Bronchial epithelial cell (primary cell): ENCODE measurements around the gene ANKRD9. TPM values are rescaled to one million over a fixed set of nuclear protein-coding genes. Genes with fewer than 3 reads are reported as not detected.

Experiments used
- DNase-seq: peaks from one replicate; pipeline ENCODE4 v3.0.0-alpha.2; 2010; ENCODE audit warnings: low read depth
- FAIRE-seq: peaks from 2 replicates; lab custom pipeline; 2011; peaks lifted over from hg19 to GRCh38; lab: Jason Lieb, UNC
- H3K27me3 ChIP-seq: 2 replicates; pipeline ENCODE4 v1.5.1; 2011; ENCODE audit warnings: low read length; ENCODE audit not compliant: control insufficient read depth, insufficient read depth
- H3K36me3 ChIP-seq: 2 replicates; pipeline ENCODE4 v1.5.1; 2011; ENCODE audit warnings: low read length; ENCODE audit not compliant: control insufficient read depth, insufficient read depth
- H3K4me3 ChIP-seq: 2 replicates; pipeline ENCODE4 v1.5.1; 2011; ENCODE audit warnings: mild to moderate bottlenecking, low read depth, low read length, control low read depth
- CTCF ChIP-seq: IDR thresholded peaks from 2 replicates; pipeline ENCODE4 v1.5.1; 2011; ENCODE audit warnings: mild to moderate bottlenecking, moderate library complexity, low read length, control low read depth, inconsistent platforms; ENCODE audit not compliant: insufficient read depth, severe bottlenecking
- total RNA-seq: library from RNA; depleted of rRNA; stranded (reverse); fragments of >200 nt; gene quantifications from 2 replicates; pipeline ENCODE4 v1.2.1, GENCODE V29; 2014

ANKRD9 gene
- total RNA-seq, 1 donor from 2014 or later: 34.8 TPM

DNA sequence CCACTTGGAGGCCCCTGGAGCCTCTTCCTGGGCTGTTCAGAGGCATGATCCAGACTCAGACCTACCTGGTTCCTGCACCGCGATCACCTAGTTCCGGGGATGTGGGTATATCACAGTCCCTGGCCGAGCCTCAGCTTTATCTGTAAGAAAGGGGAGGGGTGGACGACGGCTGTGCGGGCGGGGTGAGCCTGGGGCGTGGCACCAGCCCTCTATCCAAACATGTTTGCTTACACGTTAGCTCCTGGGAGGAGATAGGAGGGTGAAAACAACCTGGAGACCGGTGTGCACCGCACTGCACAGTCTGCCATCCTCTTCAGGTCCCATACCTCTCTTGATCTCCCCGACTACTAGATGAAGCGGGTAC is 1.2 kb downstream of the ANKRD9 start:
- Histone ChIP-seq H3K36me3 (peaks cover 4% of the 10 kb centered on the region), H3K27me3 (no peaks in the 10 kb centered on the region), H3K4me3 (peak overlapping the region; percentile 51)
- DNase-seq (peak; percentile 70), FAIRE-seq (peak; percentile 80)
- no peak for TF ChIP-seq CTCF

- FAIRE-seq: no peak
- TF ChIP-seq CTCF: peak; percentile 42
- no peak overlapping the region for H3K4me3 ChIP-seq
- H3K27me3 ChIP-seq: no peaks in the 10 kb centered on the region
- peaks cover 4% of the 10 kb centered on the region for H3K36me3 ChIP-seq
- DNase-seq: no peak
These were observed 1.7 kb downstream of the ANKRD9 start for GRCh38 chr14:102507857-102508312.

DNA sequence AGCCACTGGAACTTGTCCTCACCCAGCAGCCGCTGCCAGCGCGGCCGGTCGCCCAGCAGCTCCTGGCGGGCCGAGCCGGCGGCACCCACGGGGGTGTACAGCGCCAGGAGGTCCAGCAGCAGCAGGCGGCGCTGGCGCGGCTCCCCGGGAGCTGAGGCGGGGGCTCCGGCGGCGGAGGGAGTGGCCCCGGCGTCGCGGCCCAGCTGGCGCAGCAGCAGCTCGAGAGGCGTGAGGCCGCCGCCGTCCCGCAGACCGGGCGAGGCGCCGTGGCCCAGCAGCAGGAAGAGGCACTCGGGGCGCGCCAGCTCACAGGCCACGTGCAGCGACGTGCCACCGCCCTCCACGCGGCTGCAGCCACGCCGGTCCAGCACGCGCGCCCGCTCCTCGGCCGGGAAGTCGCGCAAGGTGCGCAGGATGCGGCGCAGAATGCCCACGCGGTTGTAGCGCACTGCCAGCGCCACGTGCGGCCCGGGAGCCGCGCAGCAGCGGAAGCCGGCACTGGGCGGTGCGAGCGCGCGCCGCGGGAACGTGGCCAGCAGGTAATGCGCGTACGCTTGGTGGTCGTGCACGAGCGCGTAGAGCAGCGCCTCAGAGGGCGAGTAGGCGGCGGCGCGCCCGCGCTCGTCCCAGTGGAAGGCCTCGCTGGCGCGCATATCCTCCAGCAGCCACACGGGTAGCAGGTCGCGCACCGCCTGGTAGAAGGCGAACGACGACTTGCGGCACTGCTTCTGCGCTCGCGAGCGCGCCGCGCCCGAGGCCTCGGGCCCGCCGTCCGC is 2.3 kb downstream of the ANKRD9 start:
- peaks cover 4% of the 10 kb centered on the region for H3K36me3 ChIP-seq
- H3K4me3 ChIP-seq: no peak overlapping the region
- H3K27me3 ChIP-seq: no peaks in the 10 kb centered on the region
- TF ChIP-seq CTCF: no peak
- DNase-seq (no peak), FAIRE-seq (no peak)

DNA sequence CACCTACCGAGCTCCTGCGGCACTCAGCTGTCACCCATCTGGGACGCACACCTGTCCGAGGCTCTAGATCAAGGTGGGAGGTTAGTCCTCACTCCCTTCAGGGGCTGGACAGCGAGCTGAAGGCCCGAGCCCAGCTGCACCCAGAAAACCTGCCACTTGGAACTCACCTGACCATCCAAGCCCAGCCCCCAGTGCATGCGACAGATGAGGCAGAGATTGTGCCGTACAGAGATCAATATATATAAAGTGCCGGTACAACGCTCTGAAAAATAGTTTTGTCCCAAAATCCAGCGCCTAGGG is 3.0 kb downstream of the ANKRD9 start:
- no peak for FAIRE-seq
- no peak for DNase-seq
- Histone ChIP-seq H3K36me3 (peaks cover 4% of the 10 kb centered on the region), H3K27me3 (no peaks in the 10 kb centered on the region), H3K4me3 (no peak overlapping the region)
- TF ChIP-seq CTCF: no peak

DNA sequence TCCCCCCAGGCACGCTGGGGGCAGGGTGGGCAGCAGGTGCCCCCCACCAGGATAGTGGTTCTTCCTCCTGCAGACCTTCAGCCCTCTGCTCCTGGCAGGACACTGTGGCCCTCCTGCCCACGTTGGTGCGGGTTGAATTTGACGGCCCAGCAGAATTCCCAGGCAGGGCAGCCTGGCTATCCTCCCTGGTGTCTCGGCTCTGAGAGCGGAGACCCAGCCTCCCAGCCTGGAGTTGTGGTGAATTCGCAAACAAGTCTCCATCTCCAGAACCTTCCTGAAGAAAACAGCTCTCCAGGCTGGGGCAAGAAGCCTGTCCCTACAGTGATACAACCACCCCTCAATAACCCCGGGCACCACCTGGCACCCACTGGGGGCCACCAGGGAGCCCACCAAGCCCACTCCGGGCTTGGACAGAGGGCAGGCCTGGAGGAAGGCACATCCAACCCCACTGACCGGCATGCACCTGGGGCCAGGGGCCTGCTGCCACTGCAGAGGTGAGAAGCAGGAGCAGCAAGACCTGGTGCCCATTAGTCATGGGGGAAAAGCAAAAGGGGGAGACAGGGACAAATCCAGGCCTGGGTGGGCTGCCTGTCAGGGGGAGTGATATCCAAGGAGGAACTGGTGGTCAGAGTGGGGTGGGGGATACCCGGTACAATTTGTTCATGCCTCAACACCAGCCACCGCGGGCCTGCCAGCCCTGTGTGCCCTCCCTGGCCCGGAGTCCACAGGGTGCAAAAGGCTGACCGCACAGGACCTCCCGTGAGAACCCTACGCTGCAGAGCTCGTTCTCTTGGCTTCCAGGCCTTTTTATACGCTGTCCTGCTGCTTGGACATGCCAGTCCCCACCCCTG is 3.6 kb downstream of the ANKRD9 start:
- peaks cover 4% of the 10 kb centered on the region for H3K36me3 ChIP-seq
- H3K4me3 ChIP-seq: no peak overlapping the region
- FAIRE-seq: no peak
- no peak for TF ChIP-seq CTCF
- no peak for DNase-seq
- no peaks in the 10 kb centered on the region for H3K27me3 ChIP-seq
